DLD1 (cell line): Measurements from ENCODE around the gene B4GALNT2.
"Not testable (repeated sequence)": the region's sequence is repeated elsewhere in the genome, so short reads cannot be mapped to it uniquely, and the experiment has no call there.

Experiments used
- in situ Hi-C: cut with HindIII; loops from 2 replicates; pipeline ENCODE4 v1.10.0; 2017; ENCODE audit warnings: low sequenced_read_pairs

Gene B4GALNT2

GRCh38 chr17:49120166-49120565 lies 12.4 kb upstream of the B4GALNT2 start:
- in situ Hi-C loops, result no loop called here

- in situ Hi-C loops, result no loop called here
Measured at GRCh38 chr17:49121696-49122292, 10.8 kb upstream of the B4GALNT2 start.

- in situ Hi-C loops, result no loop called here
Measured at GRCh38 chr17:49122566-49122965, 10.0 kb upstream of the B4GALNT2 start.

- in situ Hi-C loops, result no loop called here
Measured at GRCh38 chr17:49123061-49123460, 9.5 kb upstream of the B4GALNT2 start.

- in situ Hi-C loops, result no loop called here
Measured at GRCh38 chr17:49125449-49125848, 7.1 kb upstream of the B4GALNT2 start.

GRCh38 chr17:49126183-49126859 lies 6.2 kb upstream of the B4GALNT2 start:
- in situ Hi-C loops, result not testable (repeated sequence)

GRCh38 chr17:49129359-49129950 lies 3.1 kb upstream of the B4GALNT2 start:
- in situ Hi-C loops, result not testable (repeated sequence)

GRCh38 chr17:49130891-49131290 lies 1.7 kb upstream of the B4GALNT2 start:
- in situ Hi-C loops, result no loop called here

GRCh38 chr17:49132317-49132698 lies 261 bp upstream of the B4GALNT2 start:
- in situ Hi-C loops, result no loop called here

- in situ Hi-C loops, result no loop called here
Measured at GRCh38 chr17:49136335-49136734, 3.8 kb downstream of the B4GALNT2 start.

GRCh38 chr17:49145654-49146053 lies 13.1 kb downstream of the B4GALNT2 start:
- in situ Hi-C loops, result not testable (repeated sequence)

GRCh38 chr17:49146620-49147306 lies 14.2 kb downstream of the B4GALNT2 start:
- in situ Hi-C loops, result no loop called here

- in situ Hi-C loops, result no loop called here
Measured at GRCh38 chr17:49148171-49148570, 15.6 kb downstream of the B4GALNT2 start.

- in situ Hi-C loops, result no loop called here
Measured at GRCh38 chr17:49151996-49152395, 19.4 kb downstream of the B4GALNT2 start.

GRCh38 chr17:49156256-49156655 lies 23.7 kb downstream of the B4GALNT2 start:
- in situ Hi-C loops, result no loop called here

- in situ Hi-C loops, result no loop called here
Measured at GRCh38 chr17:49157784-49158183, 25.2 kb downstream of the B4GALNT2 start.

- in situ Hi-C loops, result no loop called here
Measured at GRCh38 chr17:49162866-49163265, 30.3 kb downstream of the B4GALNT2 start.

GRCh38 chr17:49165143-49165542 lies 32.6 kb downstream of the B4GALNT2 start:
- in situ Hi-C loops, result no loop called here

- in situ Hi-C loops, result no loop called here
Measured at GRCh38 chr17:49168706-49169105, 36.1 kb downstream of the B4GALNT2 start.

- in situ Hi-C loops, result no loop called here
Measured at GRCh38 chr17:49170216-49170615, 37.6 kb downstream of the B4GALNT2 start.

GRCh38 chr17:49170711-49171110 lies 38.1 kb downstream of the B4GALNT2 start:
- in situ Hi-C loops, result not testable (repeated sequence)

GRCh38 chr17:49175978-49176377 lies 43.4 kb downstream of the B4GALNT2 start:
- in situ Hi-C loops, result not testable (repeated sequence)
